Tibial artery (tissue), 4 donors: ENCODE measurements around the gene HOMER1.
"Not testable (repeated sequence)": the region's sequence is repeated elsewhere in the genome, so short reads cannot be mapped to it uniquely, and the experiment has no call there.

ENCODE experiments used
- DNase-seq, 2 donors: peaks; one replicate each; pipeline ENCODE4 v3.0.0-alpha.2; 2019
- H3K27ac ChIP-seq, 2 donors: fragments of 200-600 bp; sonication (generic) in 1 of 2; 1 replicate in 1 of 2; 2 replicates in 1 of 2; pipeline ENCODE4 v1.5.1; 2018 to 2019; ENCODE audit warnings: mild to moderate bottlenecking in 1 of 2
- H3K27me3 ChIP-seq, 2 donors: fragments of 200-600 bp; sonication (generic) in 1 of 2; one replicate each; pipeline versions ENCODE4 v1.5.1 to v1.6.0; 2016 to 2019
- H3K36me3 ChIP-seq, 3 donors: fragments of 200-600 bp; sonication (generic) in 2 of 3; one replicate each; pipeline ENCODE4 v1.5.1; 2016 to 2019; ENCODE audit warnings: mild to moderate bottlenecking in 2 of 3
- H3K4me1 ChIP-seq, 4 donors: fragments of 200-600 bp; sonication (generic) in 2 of 4; 1 replicate in 3 of 4; 2 replicates in 1 of 4; pipeline ENCODE4 v1.5.1; 2016 to 2019
- H3K4me3 ChIP-seq, 2 donors: fragments of 200-600 bp; sonication (generic) in 1 of 2; 1 replicate in 1 of 2; 2 replicates in 1 of 2; pipeline ENCODE4 v1.5.1; 2018 to 2019; ENCODE audit warnings: mild to moderate bottlenecking in 2 of 2
- H3K9me3 ChIP-seq, 3 donors: fragments of 200-600 bp; sonication (generic) in 1 of 3; one replicate each; pipeline ENCODE4 v1.5.1; 2016 to 2019
- CTCF ChIP-seq, 2 experiments: fragments of 200-600 bp in 1 of 2; fragments of 450-650 bp in 1 of 2; IDR thresholded peaks; one replicate each; pipeline ENCODE4 v1.5.1; 2017 to 2019; ENCODE audit warnings: antibody characterized with exemption in 2 of 2, mild to moderate bottlenecking in 1 of 2, moderate library complexity in 1 of 2
- intact Hi-C: fragments of 100-400 bp; cut with DNase I; formaldehyde crosslinking; loops from one replicate; pipeline ENCODE4 v1.15.0; 2023; ENCODE audit warnings: low total_unique reads

Gene HOMER1

GRCh38 chr5:79392776-79393175 is 121.2 kb downstream of the HOMER1 start:
- H3K36me3 ChIP-seq, result no peaks in the 10 kb centered on the region
- no peak overlapping the region for H3K27ac ChIP-seq
- H3K4me1 ChIP-seq, result no peaks in the 10 kb centered on the region
- H3K9me3 ChIP-seq, result no peaks in the 10 kb centered on the region
- H3K4me3 ChIP-seq, result no peak overlapping the region
- DNase-seq, result no peak
- TF ChIP-seq CTCF (IDR thresholded peaks at IDR 0.05), result no peak
- intact Hi-C loops, result no loop called here
- no peaks in the 10 kb centered on the region for H3K27me3 ChIP-seq

- Histone ChIP-seq H3K27ac (no peak overlapping the region), H3K9me3 (peaks cover 0 to 17% (median 8%) of the 10 kb centered on the region in 3 donors), H3K36me3 (no peaks in the 10 kb centered on the region), H3K27me3 (no peaks in the 10 kb centered on the region), H3K4me3 (no peak overlapping the region), H3K4me1 (no peaks in the 10 kb centered on the region)
- no peak for TF ChIP-seq CTCF (IDR thresholded peaks at IDR 0.05)
- no peak for DNase-seq
- intact Hi-C loops, result no loop called here
These were observed 127.3 kb downstream of the HOMER1 start for GRCh38 chr5:79386679-79387078.

- H3K27me3 ChIP-seq, H3K27ac ChIP-seq, DNase-seq, H3K4me3 ChIP-seq, H3K4me1 ChIP-seq, H3K36me3 ChIP-seq, intact Hi-C loops: not testable (repeated sequence)
- H3K9me3 ChIP-seq, result peaks cover 0 to 21% (median 8%) of the 10 kb centered on the region in 3 donors
These were observed 128.8 kb downstream of the HOMER1 start for GRCh38 chr5:79385126-79385525.

- intact Hi-C loops, result no loop called here
- no peak for TF ChIP-seq CTCF (IDR thresholded peaks at IDR 0.05)
- DNase-seq, result no peak
- H3K36me3 ChIP-seq, result no peaks in the 10 kb centered on the region
- H3K27me3 ChIP-seq, result no peaks in the 10 kb centered on the region
- no peak overlapping the region for H3K27ac ChIP-seq
- no peaks in the 10 kb centered on the region for H3K4me1 ChIP-seq
- H3K4me3 ChIP-seq, result no peak overlapping the region
- peaks cover 0 to 21% (median 8%) of the 10 kb centered on the region in 3 donors for H3K9me3 ChIP-seq
These were observed 135.3 kb downstream of the HOMER1 start for GRCh38 chr5:79378510-79379186.

DNA sequence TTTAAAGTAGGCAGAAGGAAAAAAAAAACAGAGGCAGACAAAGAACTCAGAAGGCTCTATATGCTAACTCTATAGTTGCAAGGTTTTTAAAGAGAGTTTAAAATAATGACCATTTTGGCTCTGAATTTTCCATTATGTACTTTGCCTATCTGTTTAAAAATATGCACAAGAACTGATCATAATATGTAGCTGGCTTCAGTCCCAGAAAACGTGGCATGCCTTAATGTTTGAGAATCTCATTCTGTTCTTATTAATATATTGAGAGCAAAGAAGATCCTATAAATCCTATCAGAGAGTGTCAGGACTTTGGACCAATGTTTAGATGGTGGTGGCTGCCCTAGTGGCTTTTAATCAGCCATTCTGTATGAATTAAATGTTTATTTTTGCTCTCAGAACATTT is 156.5 kb downstream of the HOMER1 start:
- H3K9me3 ChIP-seq, result no peaks in the 10 kb centered on the region
- intact Hi-C loops, result no loop called here
- no peak for DNase-seq
- H3K36me3 ChIP-seq, result no peaks in the 10 kb centered on the region
- H3K4me1 ChIP-seq, result peaks cover 0 to 8% (median 0%) of the 10 kb centered on the region in 4 donors
- TF ChIP-seq CTCF (IDR thresholded peaks at IDR 0.05), result no peak
- no peaks in the 10 kb centered on the region for H3K27me3 ChIP-seq
- H3K27ac ChIP-seq, result no peak overlapping the region
- H3K4me3 ChIP-seq, result no peak overlapping the region

DNA sequence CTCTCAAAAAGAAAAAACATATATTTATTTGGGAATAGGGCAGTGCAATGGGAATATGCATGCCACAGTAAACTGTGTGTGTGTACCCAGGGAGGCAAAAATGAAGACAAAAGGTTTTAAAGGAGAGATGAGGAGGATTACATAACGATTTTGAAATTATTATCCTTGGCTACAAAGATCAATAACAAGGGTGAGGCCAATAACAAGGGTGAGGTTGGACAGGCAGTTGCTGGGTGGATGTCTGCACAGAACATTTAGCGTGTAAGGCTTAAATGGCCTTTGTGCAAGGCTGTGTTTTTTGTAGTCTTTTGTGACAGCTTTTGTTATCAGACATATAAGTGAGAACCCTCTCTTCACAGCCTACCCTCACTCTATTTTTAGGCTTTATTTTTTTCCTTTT is 164.1 kb downstream of the HOMER1 start:
- intact Hi-C loops, result no loop called here
- no peak for DNase-seq
- no peak overlapping the region for H3K27ac ChIP-seq
- no peaks in the 10 kb centered on the region for H3K36me3 ChIP-seq
- no peaks in the 10 kb centered on the region for H3K27me3 ChIP-seq
- H3K4me3 ChIP-seq, result no peak overlapping the region
- no peaks in the 10 kb centered on the region for H3K4me1 ChIP-seq
- H3K9me3 ChIP-seq, result no peaks in the 10 kb centered on the region
- TF ChIP-seq CTCF (IDR thresholded peaks at IDR 0.05), result no peak
